Measurements from ENCODE around the gene EDC3.
"Not testable (repeated sequence)": the region's sequence is repeated elsewhere in the genome, so short reads cannot be mapped to it uniquely, and the experiment has no call there.

Gene EDC3

DNA sequence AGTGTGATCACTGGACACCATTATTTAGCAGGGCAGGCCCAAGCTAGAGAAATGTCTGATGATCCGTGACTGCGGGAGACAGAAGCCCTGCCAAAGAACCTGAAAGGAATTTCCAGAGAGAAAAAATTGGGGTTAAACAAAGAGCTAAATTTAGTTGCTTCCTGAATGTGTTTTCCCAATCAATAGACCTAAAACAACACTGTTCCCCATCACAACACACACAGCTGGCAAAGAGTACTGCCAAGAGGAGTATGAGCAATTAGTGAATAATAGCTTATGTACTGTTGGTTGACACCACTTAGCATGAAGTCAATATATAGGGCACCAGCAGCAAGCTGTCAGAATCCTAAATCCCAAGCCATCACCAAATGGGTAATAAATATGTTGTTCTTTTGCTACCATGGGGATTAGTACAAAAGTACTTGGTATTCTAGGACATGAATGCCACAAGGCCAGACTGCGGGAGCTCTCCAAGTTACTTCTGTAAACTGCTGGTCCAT, 44.5 kb downstream of the EDC3 start:
- no peak for DNase-seq (ENCODE audit: low read depth)

DNA sequence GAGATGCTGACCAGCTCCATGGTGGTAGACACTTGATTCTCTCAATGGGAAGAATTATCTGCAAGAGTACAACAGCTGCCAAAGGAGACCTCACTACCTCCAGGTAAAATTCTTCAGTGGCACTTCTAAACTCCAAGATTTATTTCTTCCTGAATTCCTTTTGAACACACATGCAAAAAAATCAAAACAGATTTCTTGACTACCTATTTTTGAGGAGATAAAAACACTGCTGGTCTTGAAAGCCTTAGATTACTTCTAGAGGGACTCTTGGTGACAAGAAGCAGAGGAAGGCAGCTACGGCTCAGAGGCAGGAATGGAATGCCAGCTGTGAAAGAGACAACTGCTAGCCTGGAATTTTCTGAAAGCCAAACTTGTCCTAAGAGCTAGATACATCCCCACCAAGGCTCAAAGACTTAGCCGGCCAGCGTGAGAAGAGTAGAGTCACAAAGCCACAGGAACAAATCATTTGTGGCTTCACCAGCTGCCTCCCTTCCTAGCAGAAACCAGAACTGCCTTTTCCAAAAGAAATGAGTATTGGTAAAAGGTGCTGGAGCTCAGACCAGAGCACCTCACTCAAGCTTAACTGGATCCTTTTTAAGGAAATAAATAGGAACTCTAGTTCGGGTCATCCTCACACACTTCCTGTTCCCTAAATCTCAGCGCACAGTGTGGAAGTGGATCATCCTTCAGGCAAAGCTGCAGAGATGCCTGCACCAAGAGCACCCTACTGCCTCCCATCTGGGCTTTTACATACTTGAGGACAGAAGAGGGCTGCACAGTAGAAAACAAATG, 47.6 kb downstream of the EDC3 start:
- no peak for DNase-seq (ENCODE audit: low read depth)

DNA sequence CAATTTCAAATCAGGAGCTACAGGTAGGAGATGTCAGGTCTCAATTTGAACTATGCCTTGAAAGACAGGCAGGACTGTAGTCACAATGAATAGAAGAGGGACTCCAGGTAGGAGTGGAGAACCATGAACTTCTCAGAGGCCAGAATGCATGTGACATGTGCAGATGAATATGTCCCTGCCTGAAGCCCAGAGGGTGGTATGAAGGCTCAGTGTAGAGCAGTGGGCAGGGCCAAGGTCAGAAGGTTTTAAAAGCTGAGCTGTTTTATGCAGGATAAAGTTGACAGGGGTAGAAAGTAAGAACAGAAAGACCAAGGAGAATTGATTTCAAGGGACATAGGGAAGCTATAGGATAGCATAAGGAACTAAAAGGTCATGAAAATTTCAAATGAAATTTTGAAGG, 49.3 kb downstream of the EDC3 start:
- no peak for DNase-seq (ENCODE audit: low read depth)

DNA sequence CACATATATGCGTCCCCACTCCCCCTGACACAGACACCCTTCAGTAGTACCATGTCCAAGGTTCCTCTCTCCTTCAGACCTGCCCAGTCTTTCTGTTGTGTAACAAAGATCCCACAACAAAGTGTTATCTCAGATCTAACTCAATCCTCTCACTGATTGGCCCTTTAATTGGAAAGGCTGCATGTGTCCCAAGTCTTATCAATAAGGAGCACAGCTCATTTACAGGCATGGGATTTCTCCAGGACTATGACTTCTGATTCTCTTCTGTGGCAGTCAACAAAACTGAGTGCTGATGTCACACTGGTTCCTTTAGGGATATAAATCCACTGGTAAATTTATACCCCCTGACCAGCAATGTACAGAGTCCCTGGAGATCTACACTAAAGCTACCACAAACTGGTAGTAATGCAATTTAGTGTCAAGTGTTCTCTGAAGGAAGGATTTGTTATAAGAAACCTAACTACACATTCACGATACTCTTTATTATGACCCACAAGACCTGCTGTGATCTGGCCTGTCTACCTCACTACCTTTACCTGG, 52.1 kb downstream of the EDC3 start:
- no peak for DNase-seq (ENCODE audit: low read depth)

DNA sequence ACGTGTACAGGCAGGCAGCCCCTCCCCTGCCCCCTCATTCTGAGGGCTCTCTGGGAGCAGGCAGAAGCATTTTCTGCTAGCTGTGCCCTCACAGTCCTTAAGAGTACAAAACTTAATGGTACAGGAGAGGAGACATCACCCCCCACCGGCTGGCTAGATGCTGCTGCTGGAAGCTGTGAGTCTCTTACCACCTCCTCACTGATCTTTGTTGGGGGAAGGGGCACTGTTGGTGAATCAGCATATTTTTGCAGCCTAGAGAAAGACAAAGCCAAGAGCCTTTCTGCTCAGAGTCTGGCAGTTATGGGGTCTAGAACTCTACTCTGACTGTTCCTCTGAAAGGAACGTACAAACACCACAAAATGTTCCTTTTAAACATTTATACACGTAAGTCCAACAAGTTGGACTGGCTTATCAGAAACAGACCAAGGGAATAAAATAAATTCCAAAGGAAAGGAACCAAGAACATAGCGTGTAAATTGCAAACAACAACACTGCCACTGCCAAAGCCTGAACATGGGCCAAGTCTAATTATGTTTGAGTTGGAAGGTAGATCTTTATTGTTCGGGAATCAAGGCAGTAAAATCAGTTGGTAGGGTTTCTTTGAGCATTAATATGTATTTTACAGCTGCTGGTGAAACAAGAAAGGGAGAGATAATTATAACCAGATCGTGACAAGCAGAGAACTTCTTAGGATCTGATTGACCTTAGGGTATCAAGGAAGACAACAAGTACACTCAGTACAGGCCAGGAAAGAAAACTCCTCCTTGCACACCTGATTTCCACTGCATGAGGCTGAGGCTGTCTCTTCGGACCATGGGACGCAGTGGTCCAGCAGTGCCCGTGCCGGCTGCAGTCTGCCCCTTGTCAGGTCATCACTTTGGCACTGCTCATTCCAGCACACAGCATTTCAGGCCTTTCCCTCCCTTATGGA, 52.8 kb downstream of the EDC3 start:
- no peak for DNase-seq (ENCODE audit: low read depth)

DNA sequence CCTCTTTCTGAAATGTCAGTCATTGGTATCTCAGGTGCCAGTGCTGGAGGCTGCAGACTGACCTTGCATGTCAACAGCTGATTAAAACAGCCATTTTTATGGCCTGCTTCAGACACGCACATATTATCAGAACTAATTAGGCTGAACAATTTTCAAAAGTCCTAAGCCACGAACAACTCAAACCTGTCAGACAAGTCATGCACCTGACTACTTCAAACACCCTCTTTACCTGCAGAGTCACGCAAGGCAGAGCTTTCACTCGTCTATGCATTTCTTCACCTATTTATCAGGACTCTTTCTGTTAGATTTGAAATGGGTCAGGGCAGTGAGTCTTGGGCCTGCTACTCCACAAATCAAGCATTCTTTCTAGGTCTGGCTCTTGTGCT, 53.5 kb downstream of the EDC3 start:
- no peak for DNase-seq (ENCODE audit: low read depth)

DNA sequence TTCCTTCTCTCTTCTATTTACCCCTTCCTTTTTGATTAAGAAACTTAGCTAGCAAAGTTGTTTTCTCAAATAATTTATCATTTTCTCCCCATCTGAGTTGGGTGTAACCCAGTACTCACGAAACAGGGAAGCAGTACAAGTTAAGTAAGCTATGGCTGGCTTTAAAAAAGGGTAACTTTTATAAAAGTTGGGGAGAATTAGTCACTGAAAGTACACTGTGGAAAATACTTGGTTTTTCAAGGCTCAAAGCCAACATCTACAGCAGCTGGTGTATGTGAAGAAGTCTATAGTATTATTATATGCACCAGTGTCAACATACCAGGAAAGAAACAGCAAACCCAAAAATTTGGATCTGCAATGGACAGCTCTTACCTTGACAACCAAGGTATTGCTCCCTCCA, 54.7 kb downstream of the EDC3 start:
- DNase-seq (ENCODE audit: low read depth): no peak

DNA sequence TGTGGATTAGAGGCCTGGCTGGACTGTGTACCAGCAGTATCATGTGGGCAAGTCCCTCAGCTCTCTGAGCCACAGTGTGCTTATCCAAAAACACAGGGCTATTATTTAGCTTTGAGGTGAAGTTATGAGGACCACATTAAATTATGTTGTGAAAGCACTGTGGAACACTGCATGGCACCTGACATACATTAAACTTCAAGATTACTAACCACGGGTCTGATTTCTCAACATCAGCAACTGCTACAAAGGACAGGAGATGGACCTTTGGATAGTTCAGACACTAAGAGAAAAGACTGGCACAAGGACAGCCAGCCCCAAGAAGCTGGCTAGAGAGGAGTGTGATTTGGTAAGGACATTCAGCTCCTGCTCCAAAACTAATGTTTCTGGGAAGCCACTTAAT, 58.8 kb downstream of the EDC3 start:
- DNase-seq (ENCODE audit: low read depth): no peak

DNA sequence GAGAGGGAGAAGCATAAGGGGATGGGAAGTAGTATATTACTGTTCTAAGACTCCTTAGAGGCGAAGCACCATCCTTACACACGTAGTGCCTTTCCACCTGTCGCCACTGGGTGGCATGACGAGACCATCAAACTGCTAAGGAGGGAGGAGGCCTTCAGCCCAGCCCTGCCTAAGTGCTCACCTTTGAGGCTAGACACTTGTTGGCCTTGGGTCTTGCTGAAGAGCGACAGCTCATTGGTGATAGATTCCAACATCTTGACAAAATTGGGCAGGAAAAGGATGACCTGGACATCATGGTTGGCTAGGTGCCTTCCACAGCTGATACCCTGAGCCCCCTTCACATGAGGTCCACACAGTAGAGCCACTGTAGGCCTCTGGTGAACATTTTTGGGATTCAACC, 60.6 kb downstream of the EDC3 start:
- DNase-seq (ENCODE audit: low read depth): peak; percentile 31

DNA sequence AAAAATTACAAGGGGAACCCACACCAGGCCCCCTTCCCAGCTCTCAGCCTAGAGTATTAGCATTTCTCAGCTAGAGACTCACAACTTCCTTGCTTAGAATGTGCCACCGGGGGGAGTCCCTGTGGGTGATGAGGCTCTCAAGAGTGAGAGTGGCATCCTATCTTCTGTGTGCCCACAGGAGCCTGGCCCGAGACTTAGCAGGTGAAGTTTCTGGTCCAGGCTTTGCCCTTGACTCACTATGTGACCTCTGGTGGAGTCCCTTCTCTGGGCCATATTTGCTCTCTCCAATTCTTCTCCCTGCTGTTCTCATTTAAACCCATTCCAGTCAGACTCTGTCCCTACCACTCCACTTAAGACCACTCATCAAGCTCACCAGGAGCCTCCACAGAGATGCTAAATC, 62.0 kb downstream of the EDC3 start:
- no peak for DNase-seq (ENCODE audit: low read depth)

DNA sequence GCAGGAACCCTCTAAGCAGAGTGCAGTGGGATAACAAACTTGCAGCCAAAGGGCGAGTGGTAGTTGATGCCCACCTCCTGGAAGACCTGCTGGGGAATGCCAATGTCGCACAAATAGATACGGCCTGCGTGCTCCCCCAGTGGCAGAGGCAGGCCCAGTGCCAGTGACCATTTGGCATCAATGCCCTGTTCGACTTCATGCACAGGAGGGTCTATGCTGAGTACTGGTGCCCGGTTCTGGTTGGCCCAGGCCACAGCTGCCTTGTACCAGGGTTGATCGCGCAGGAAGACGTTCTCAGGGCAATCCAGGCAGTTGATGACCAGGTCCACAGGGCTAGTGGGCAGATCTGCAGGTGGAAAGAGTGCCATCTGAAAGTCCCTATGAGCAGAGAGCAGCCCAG, 63.2 kb downstream of the EDC3 start:
- no peak for DNase-seq (ENCODE audit: low read depth)

DNA sequence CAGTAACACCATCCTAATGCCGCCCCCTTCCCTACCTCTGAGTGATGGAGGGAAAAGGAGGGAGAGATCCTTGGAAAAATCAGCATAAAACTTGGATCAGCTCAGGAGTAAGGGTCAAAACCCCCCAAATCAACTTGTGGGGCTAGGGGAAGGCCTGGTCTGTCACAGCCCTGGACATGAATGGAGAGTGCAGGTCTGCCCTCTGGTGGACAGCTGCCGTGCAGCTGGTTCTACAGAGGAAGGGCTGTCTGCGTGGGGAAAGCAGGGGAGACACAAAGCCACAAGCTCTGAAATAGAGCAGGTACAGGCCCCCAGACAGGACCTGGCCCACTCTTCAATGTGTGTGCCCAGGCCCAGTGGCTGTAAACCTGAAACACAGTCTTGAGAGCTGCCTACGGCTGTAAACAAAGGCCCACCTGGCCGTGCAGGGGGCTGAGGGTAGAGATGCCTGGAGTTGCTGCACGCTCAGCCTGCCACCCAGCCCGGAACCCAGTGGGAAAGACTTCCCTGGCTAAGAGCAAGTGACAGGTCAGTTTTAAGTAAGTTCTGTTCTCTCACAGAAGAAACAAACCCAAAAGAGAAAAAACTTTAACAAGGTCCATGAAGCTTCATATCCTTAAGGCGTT, 63.8 kb downstream of the EDC3 start:
- peak; percentile 22 for DNase-seq (ENCODE audit: low read depth)

DNA sequence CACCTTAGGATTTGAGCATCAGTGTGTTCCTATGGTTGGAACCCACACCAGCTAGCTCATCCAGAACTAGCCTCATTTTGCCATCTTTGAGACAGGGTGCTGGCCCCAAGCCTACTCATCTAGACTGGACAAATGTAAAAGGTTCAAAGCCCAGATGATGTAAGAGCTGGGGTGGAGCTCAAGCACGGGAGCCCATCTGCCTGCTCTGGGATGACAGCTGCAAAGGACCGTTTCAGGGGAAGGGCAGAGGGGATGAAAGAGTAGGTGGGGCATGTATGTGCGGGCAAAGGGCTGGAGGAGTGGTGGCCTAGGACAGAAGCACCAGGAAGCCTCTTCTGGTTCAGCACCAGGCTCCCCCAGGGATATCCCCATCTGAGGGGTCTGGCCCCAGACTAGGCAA, 64.4 kb downstream of the EDC3 start:
- no peak for DNase-seq (ENCODE audit: low read depth)

DNA sequence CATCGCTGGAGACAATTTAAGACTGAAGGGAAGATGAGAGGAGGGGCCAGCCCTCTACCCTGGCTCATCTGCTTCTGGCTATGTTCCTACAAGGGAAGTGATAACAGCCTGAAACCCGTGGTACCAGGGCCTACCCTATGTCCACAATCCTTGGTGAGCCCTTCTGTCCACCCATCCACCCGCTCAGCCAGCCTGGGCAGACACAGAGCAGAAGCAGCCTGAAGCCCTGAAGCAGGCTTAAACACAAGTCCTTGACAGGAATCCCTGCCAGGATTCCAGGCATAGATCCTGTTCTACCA, 64.8 kb downstream of the EDC3 start:
- no peak for DNase-seq (ENCODE audit: low read depth)

DNA sequence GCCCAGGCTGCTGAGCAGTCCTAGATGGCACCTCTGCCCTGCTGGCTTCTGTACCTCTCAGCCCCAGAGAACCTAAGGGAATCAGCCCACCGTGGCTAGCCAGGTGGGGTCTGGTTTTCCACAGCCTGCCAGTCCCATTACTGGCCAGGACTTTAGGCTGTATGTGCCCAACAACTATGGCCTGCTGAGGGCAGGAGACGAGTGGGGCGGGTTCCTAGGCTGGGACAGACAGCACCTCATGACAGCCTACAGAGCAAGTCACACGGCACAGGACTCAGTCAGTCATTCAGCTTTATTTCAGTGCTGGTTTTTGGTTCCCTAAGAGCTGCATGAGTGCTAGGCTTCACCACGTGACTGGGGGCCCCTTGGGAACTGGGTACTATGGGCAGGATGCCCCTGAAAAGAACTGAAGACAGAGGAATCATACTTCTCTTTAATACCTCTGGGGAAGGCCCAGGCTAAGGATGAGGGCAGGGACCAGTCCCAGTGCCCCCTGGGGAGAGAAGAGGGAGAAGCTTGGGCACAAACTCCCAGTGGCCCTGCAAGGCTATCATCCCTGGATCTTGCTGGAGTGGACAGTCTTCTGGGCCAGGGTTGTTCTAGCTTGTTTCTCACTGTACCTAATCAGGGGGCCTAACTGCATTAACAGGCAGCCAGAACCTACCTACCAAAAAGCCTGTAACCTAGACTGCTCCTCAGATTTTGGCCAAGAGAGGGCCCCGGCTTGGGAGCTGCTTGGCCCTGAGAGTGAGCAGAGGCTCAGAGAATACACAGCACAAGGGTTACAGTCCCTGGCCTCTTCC, 65.3 kb downstream of the EDC3 start:
- DNase-seq (ENCODE audit: low read depth): no peak

DNA sequence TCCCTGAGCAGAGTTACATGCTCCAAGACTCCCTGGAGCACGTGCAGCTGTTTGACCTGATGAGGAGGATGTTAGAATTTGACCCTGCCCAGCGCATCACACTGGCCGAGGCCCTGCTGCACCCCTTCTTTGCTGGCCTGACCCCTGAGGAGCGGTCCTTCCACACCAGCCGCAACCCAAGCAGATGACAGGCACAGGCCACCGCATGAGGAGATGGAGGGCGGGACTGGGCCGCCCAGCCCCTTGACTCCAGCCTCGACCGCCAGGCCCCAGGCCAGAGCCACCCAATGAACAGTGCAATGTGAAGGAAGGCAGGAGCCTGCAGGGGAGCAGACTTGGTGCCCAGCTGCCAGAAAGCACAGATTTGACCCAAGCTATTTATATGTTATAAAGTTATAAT, 66.1 kb downstream of the EDC3 start:
- not testable (repeated sequence) for DNase-seq (ENCODE audit: low read depth)

DNA sequence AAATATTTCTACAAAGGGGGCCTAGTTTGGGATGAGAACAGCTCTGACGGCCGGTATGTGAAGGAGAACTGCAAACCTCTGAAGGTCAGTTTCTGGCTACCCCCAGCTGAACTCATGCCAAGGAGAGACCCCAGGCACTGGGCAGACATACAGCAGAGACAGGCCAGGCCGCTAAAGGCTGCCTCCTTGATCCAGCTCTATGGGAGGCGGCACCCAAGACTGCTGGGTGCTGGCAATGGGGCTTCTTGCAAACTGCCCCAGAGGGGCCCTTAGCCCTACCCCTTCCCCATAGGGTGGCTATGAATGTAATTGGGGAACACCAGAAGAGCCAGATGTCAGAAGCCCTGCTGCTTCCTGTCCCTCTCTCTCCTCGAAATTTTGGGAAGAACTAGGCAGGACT, 66.9 kb downstream of the EDC3 start:
- no peak for DNase-seq (ENCODE audit: low read depth)

DNA sequence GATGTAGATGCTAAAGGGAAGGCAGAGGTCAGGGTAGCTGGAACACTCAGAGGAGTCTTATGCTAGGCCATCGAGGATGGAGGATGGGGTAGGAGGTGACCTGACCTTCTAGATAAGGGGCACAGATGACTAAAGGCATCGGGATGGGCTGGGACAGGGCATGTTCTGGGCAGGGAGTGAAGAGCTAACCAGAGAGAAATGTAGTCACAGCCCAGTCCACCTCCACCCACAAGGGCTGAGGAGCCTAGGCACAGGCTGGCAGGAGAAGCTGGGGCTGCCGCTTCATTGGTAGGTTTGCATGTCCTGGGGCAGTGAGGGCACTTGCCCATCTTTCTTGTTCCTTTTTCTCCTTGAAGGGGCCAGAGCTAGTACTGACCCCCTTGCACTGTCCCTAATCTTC, 67.6 kb downstream of the EDC3 start:
- DNase-seq (ENCODE audit: low read depth): no peak

DNA sequence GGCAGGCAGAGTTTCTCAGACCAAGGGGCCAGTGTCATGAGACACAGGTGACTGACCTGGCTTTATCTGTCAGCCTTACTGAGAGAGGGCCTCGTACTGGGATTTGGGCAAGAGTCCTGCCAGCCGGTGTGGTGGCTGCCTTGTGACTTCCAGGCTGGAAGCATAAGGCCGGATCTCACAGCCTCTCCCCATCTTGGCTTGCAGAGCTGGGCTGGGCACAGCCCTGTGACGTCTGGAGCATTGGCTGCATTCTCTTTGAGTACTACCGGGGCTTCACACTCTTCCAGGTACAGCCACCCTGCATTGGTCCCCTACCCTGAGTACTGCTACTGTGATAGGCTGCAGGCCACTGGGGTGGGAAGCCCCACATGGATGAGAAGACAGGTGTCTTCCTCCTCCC, 68.1 kb downstream of the EDC3 start:
- DNase-seq (ENCODE audit: low read depth): no peak

DNA sequence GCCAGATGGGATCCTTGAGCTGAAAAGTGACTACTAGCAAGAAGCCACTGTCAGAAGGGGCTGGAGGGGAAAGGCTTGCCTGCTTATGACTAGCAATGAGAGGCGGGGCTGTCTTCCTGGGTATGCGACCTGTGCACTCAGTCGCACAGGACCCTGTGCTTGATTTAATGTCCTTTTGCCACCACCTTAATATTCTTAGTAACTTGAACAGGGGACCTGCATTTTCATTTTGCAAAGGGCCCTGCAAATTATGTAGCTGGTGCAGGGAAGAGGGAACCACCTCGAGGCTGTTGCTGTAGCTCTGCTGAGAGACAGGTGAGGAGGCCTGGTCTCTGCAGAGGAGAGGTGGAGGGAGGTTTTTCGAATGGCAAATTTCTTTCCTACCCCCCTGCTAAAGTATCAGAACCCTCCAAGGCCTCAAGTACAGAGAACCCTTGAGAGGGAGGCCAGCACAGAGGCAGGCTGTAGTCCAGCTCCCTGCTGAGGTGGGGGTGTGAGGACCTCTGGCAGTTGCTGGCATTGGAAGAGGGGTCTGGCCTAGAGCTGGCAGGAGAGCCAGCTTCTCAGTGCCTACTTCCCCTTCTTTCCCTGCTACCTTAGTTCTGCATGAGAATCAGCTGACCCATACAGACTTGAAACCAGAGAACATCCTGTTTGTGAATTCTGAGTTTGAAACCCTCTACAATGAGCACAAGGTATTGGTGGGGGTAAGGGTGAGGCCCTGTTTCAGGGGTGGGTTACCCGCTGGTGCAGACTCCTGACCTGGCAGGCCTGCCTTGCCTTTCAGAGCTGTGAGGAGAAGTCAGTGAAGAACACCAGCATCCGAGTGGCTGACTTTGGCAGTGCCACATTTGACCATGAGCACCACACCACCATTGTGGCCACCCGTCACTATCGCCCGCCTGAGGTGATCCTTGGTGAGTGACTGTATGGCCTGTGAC, 68.8 kb downstream of the EDC3 start:
- no peak for DNase-seq (ENCODE audit: low read depth)

DNA sequence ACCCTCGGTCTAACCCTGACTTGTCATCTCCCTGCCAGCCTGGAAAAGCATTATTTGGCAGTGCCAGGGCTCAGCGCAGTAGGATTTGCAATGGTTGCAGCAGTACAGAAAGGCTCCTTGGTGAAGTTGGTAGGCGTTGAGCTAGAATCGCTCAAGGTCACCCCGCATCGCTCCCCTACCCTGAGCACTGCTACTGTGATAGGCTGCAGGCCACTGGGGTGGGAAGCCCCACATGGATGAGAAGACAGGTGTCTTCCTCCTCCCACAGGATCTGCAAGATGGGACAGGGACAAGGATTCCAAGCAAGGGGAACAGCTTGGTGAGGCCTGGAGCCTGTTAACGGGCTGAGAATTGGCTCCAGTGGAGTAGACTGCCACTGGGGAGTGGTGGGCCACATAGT, 69.5 kb downstream of the EDC3 start:
- DNase-seq (ENCODE audit: low read depth): no peak

All from stimulated activated CD8-positive, alpha-beta memory T cell treated with anti-CD3 and anti-CD28 coated beads, Interleukin-12 subunit alpha, Interleukin-12 subunit beta, amount 100 ng/mL, for 4 hours (primary cell).